H9 (cell line): ENCODE results near the gene LYVE1. TPM values are rescaled to one million over a fixed set of nuclear protein-coding genes. Genes with fewer than 3 reads are reported as not detected.

Source experiments
- DNase-seq: peaks from one replicate; pipeline ENCODE4 v3.0.0-alpha.2; 2017
- H2AFZ ChIP-seq: one replicate; pipeline ENCODE4 v1.6.1; 2013; ENCODE audit warnings: mild to moderate bottlenecking, low read length, control low read depth, moderate library complexity
- H2AK5ac ChIP-seq: 2 replicates; pipeline ENCODE4 v1.6.1; 2013; ENCODE audit warnings: low read length, control low read depth, mixed read lengths; ENCODE audit not compliant: insufficient read length
- H2BK120ac ChIP-seq: one replicate; pipeline ENCODE4 v1.6.1; 2013; ENCODE audit warnings: low read depth, mild to moderate bottlenecking, low read length, control low read depth, inconsistent platforms; ENCODE audit not compliant: poor library complexity, severe bottlenecking
- H2BK12ac ChIP-seq: 2 replicates; pipeline ENCODE4 v1.6.1; 2013; ENCODE audit warnings: low read length, control low read depth, mixed read lengths, low read depth; ENCODE audit not compliant: insufficient read length
- H2BK15ac ChIP-seq: 2 replicates; pipeline ENCODE4 v1.6.1; 2013; ENCODE audit warnings: low read depth, low read length, control low read depth
- H2BK20ac ChIP-seq: one replicate; pipeline ENCODE4 v1.6.1; 2013; ENCODE audit warnings: low read depth, mild to moderate bottlenecking, low read length, control low read depth, inconsistent platforms; ENCODE audit not compliant: poor library complexity, severe bottlenecking
- H2BK5ac ChIP-seq: 2 replicates; pipeline ENCODE4 v1.6.1; 2013; ENCODE audit warnings: low read length, control low read depth, mixed read lengths; ENCODE audit not compliant: insufficient read length
- H3K14ac ChIP-seq: 2 replicates; pipeline ENCODE4 v1.6.1; 2013; ENCODE audit warnings: low read length, control low read depth; ENCODE audit not compliant: insufficient read depth
- H3K18ac ChIP-seq: 2 replicates; pipeline ENCODE4 v1.6.1; 2013; ENCODE audit warnings: low read depth, mild to moderate bottlenecking, mixed read lengths, low read length, control low read depth; ENCODE audit not compliant: insufficient read length
- H3K23ac ChIP-seq: 2 replicates; pipeline ENCODE4 v1.6.1; 2013; ENCODE audit warnings: low read length, control low read depth, mixed read lengths, low read depth; ENCODE audit not compliant: insufficient read length
- H3K23me2 ChIP-seq: 2 replicates; pipeline ENCODE4 v1.6.1; 2013; ENCODE audit warnings: low read depth, mild to moderate bottlenecking, mixed read lengths, low read length, control low read depth; ENCODE audit not compliant: insufficient read length, poor library complexity, severe bottlenecking
- H3K27ac ChIP-seq: 2 replicates; pipeline ENCODE4 v1.5.1; 2013; ENCODE audit warnings: low read length, control low read depth, mixed read lengths, low read depth; ENCODE audit not compliant: insufficient read length
- H3K27me3 ChIP-seq: 2 replicates; pipeline ENCODE4 v1.6.1; 2013; ENCODE audit warnings: low read length, control low read depth, inconsistent platforms; ENCODE audit not compliant: insufficient read depth
- H3K4ac ChIP-seq: 2 replicates; pipeline ENCODE4 v1.6.1; 2013; ENCODE audit warnings: low read depth, mild to moderate bottlenecking, control low read depth, inconsistent platforms, low read length, moderate library complexity
- H3K4me1 ChIP-seq: 2 replicates; pipeline ENCODE4 v1.6.1; 2013; ENCODE audit warnings: low read length, control low read depth, inconsistent platforms; ENCODE audit not compliant: insufficient read depth
- H3K4me2 ChIP-seq: 2 replicates; pipeline ENCODE4 v1.6.1; 2013; ENCODE audit warnings: low read length, control low read depth, mixed read lengths; ENCODE audit not compliant: insufficient read length, insufficient read depth
- H3K56ac ChIP-seq: 2 replicates; pipeline ENCODE4 v1.6.1; 2013; ENCODE audit warnings: low read depth, mild to moderate bottlenecking, mixed read lengths, low read length, control low read depth; ENCODE audit not compliant: insufficient read length
- H3K79me1 ChIP-seq: 2 replicates; pipeline ENCODE4 v1.6.1; 2013; ENCODE audit warnings: low read depth, mild to moderate bottlenecking, moderate library complexity, low read length, control low read depth, inconsistent platforms; ENCODE audit not compliant: insufficient read depth, poor library complexity, severe bottlenecking
- H3K79me2 ChIP-seq: 2 replicates; pipeline ENCODE4 v1.6.1; 2013; ENCODE audit warnings: low read length, control low read depth, inconsistent platforms; ENCODE audit not compliant: insufficient read depth
- H3K9ac ChIP-seq: 2 replicates; pipeline ENCODE4 v1.6.1; 2013; ENCODE audit warnings: low read length, control low read depth, mixed read lengths; ENCODE audit not compliant: insufficient read length; ENCODE audit errors: extremely low read depth
- H3K9me3 ChIP-seq: one replicate; pipeline ENCODE4 v1.6.1; 2013; ENCODE audit warnings: low read depth, low read length, inconsistent platforms; ENCODE audit not compliant: control insufficient read depth
- H3T11ph ChIP-seq: one replicate; pipeline ENCODE4 v1.6.1; 2013; ENCODE audit warnings: mild to moderate bottlenecking, low read length, control low read depth, inconsistent platforms
- H4K20me1 ChIP-seq: one replicate; pipeline ENCODE4 v1.6.1; 2013; ENCODE audit not compliant: control insufficient read depth, insufficient read length, insufficient read depth
- H4K5ac ChIP-seq: 2 replicates; pipeline ENCODE4 v1.6.1; 2013; ENCODE audit warnings: low read depth, mild to moderate bottlenecking, mixed read lengths, low read length, control low read depth; ENCODE audit not compliant: insufficient read length
- H4K8ac ChIP-seq: replicated peaks from 2 replicates; pipeline ENCODE4 v1.6.1; 2013; ENCODE audit warnings: low read length, control low read depth, mixed read lengths, low read depth; ENCODE audit not compliant: insufficient read length
- H4K91ac ChIP-seq: 2 replicates; pipeline ENCODE4 v1.6.1; 2013; ENCODE audit warnings: low read depth, mild to moderate bottlenecking, moderate library complexity, mixed read lengths, low read length, control low read depth; ENCODE audit not compliant: insufficient read length
- H3K27ac Mint-ChIP-seq, 3 experiments: 2 replicates in 2 of 3; 3 replicates in 1 of 3; pipeline ENCODE4 v1.8.0; 2020 to 2021; ENCODE audit warnings: mixed read lengths in 3 of 3, mild to moderate bottlenecking in 1 of 3, moderate library complexity in 1 of 3
- H3K27me3 Mint-ChIP-seq: 2 replicates; pipeline ENCODE4 v1.8.0; 2021; ENCODE audit warnings: low read depth, mild to moderate bottlenecking, moderate library complexity, mixed read lengths
- H3K36me3 Mint-ChIP-seq, 3 experiments: 2 replicates in 2 of 3; 3 replicates in 1 of 3; pipeline ENCODE4 v1.8.0; 2020 to 2021; ENCODE audit warnings: low read depth in 3 of 3, mixed read lengths in 3 of 3; ENCODE audit not compliant: insufficient read depth in 1 of 3
- H3K4me1 Mint-ChIP-seq, 2 experiments: 2 replicates each; pipeline ENCODE4 v1.8.0; 2020; ENCODE audit warnings: mixed read lengths in 2 of 2
- H3K4me3 Mint-ChIP-seq, 2 experiments: 2 replicates in 1 of 2; 3 replicates in 1 of 2; pipeline ENCODE4 v1.8.0; 2020 to 2021; ENCODE audit warnings: mild to moderate bottlenecking in 2 of 2, mixed read lengths in 2 of 2, moderate library complexity in 1 of 2
- H3K9me3 Mint-ChIP-seq, 2 experiments: 2 replicates in 1 of 2; 3 replicates in 1 of 2; pipeline ENCODE4 v1.8.0; 2020; ENCODE audit warnings: mild to moderate bottlenecking in 2 of 2, mixed read lengths in 2 of 2, moderate library complexity in 1 of 2
- CTCF ChIP-seq: fragments of 200-600 bp; sonication (generic); conservative IDR thresholded peaks from 3 replicates; pipeline ENCODE4 v1.8.0; 2021; ENCODE audit warnings: antibody characterized with exemption, mild to moderate bottlenecking
- WGBS: extraction: QIAGEN DNeasy Blood & Tissue Kit; methylation state at CpG from one replicate; pipeline ENCODE4 v1.1.7; 2013; ENCODE audit warnings: missing lambda C conversion rate, low lambda C conversion rate, mixed read lengths; ENCODE audit not compliant: insufficient read length; ENCODE audit errors: extremely low coverage; 5-methylcytosine and 5-hydroxymethylcytosine counted together
- total RNA-seq: library from RNA; stranded (reverse); gene quantifications from 2 replicates; pipeline ENCODE4 v1.2.1, GENCODE V29; 2021

The LYVE1 gene
- total RNA-seq, 1 experiment from 2014 or later = not detected

GRCh38 chr11:10556590-10556989 is 11.9 kb downstream of the LYVE1 start:
- Histone ChIP-seq H3K79me2 (no peaks in the 10 kb centered on the region), H2BK5ac (no peak overlapping the region), H2BK15ac (no peak overlapping the region), H3K9ac (no peak overlapping the region), H3K18ac (no peak overlapping the region), H4K91ac (no peak overlapping the region), H2AK5ac (no peak overlapping the region), H4K8ac (no peak overlapping the region), H3K9me3 (no peaks in the 10 kb centered on the region), H4K5ac (no peak overlapping the region), H3K56ac (no peak overlapping the region), H3K23ac (no peak overlapping the region), H3K4ac (no peak overlapping the region), H3K79me1 (no peaks in the 10 kb centered on the region), H3K27me3 (no peaks in the 10 kb centered on the region), H3K4me2 (no peak overlapping the region), H2BK120ac (no peak overlapping the region), H4K20me1 (no peaks in the 10 kb centered on the region), H3K14ac (no peak overlapping the region), H3K27ac (no peak overlapping the region), H2BK20ac (no peak overlapping the region), H2BK12ac (no peak overlapping the region), H3T11ph (no peak overlapping the region), H3K23me2 (no peaks in the 10 kb centered on the region), H3K4me1 (no peaks in the 10 kb centered on the region), H2AFZ (no peak overlapping the region)
- Mint-ChIP-seq H3K27me3 (no peaks in the 10 kb centered on the region), H3K4me1 (peaks cover 7% of the 10 kb centered on the region in 2 experiments), H3K36me3 (no peaks in the 10 kb centered on the region), H3K4me3 (no peak overlapping the region), H3K27ac (no peak overlapping the region), H3K9me3 (no peaks in the 10 kb centered on the region)
- no peak for DNase-seq
- no peak for TF ChIP-seq CTCF
- WGBS = no CpG with 5 or more reads among the region's 1 CpG
